Osteoblast (primary cell): ENCODE results near the gene LECT2. TPM values are rescaled to one million over a fixed set of nuclear protein-coding genes. Genes with fewer than 3 reads are reported as not detected.

Experiments
- DNase-seq: peaks from one replicate; pipeline ENCODE4 v3.0.0; 2011; ENCODE audit warnings: low spot score, mixed read lengths; ENCODE audit not compliant: insufficient read length; ENCODE audit errors: missing footprints
- H2AFZ ChIP-seq: 2 replicates; pipeline ENCODE4 v1.6.0; 2011; ENCODE audit warnings: mild to moderate bottlenecking, low read length
- H3K27ac ChIP-seq: 2 replicates; pipeline ENCODE4 v1.5.1; 2011; ENCODE audit warnings: mild to moderate bottlenecking, low read depth, low read length, moderate library complexity
- H3K27me3 ChIP-seq: 2 replicates; pipeline ENCODE4 v1.6.0; 2012; ENCODE audit warnings: mild to moderate bottlenecking, control low read depth, inconsistent platforms, low read length, moderate library complexity; ENCODE audit not compliant: insufficient read depth
- H3K36me3 ChIP-seq: 2 replicates; pipeline ENCODE4 v1.5.1; 2011; ENCODE audit warnings: mild to moderate bottlenecking, low read length, control low read depth, moderate library complexity; ENCODE audit not compliant: insufficient read depth
- H3K4me1 ChIP-seq: 2 replicates; pipeline ENCODE4 v1.5.1; 2011; ENCODE audit warnings: mild to moderate bottlenecking, low read length, control low read depth, moderate library complexity; ENCODE audit not compliant: insufficient read depth
- H3K4me2 ChIP-seq: 2 replicates; pipeline ENCODE4 v1.6.0; 2011; ENCODE audit warnings: mild to moderate bottlenecking, low read length; ENCODE audit not compliant: insufficient read depth
- H3K4me3 ChIP-seq: fragments of 200-600 bp; sonication (generic); 3 replicates; pipeline ENCODE4 v1.5.1; 2012; ENCODE audit warnings: mild to moderate bottlenecking, low read length, inconsistent platforms; ENCODE audit not compliant: insufficient read depth
- H3K79me2 ChIP-seq: 2 replicates; pipeline ENCODE4 v1.6.0; 2012; ENCODE audit warnings: mild to moderate bottlenecking, low read length, control low read depth, inconsistent platforms; ENCODE audit not compliant: insufficient read depth
- H3K9me3 ChIP-seq: 2 replicates; pipeline ENCODE4 v1.5.1; 2011; ENCODE audit warnings: low read depth, low read length, control low read depth
- H4K20me1 ChIP-seq: 2 replicates; pipeline ENCODE4 v1.6.0; 2012; ENCODE audit warnings: mild to moderate bottlenecking, low read length, control low read depth; ENCODE audit not compliant: insufficient read depth
- CTCF ChIP-seq: IDR thresholded peaks from 2 replicates; pipeline ENCODE4 v1.5.1; 2011; ENCODE audit warnings: mild to moderate bottlenecking, low read depth, low read length, moderate library complexity; ENCODE audit errors: extremely low read depth
- total RNA-seq: library from RNA; depleted of rRNA; stranded (reverse); fragments of >200 nt; gene quantifications from 2 replicates; pipeline ENCODE4 v1.2.3, GENCODE V29; 2012

Gene LECT2
- total RNA-seq, 1 donor = not detected

- no peak overlapping the region for H3K4me2 ChIP-seq
- no peak overlapping the region for H2AFZ ChIP-seq
- no peak overlapping the region for H3K27ac ChIP-seq
- H3K27me3 ChIP-seq = no peaks in the 10 kb centered on the region
- H3K79me2 ChIP-seq = no peaks in the 10 kb centered on the region
- peaks cover 33% of the 10 kb centered on the region for H3K4me1 ChIP-seq
- DNase-seq = peak; percentile 25
- H4K20me1 ChIP-seq = no peaks in the 10 kb centered on the region
- no peaks in the 10 kb centered on the region for H3K9me3 ChIP-seq
- H3K36me3 ChIP-seq = no peaks in the 10 kb centered on the region
- no peak for TF ChIP-seq CTCF
- H3K4me3 ChIP-seq = no peak overlapping the region
These were observed 21.4 kb upstream of the LECT2 start for GRCh38 chr5:135976216-135976615.

DNA sequence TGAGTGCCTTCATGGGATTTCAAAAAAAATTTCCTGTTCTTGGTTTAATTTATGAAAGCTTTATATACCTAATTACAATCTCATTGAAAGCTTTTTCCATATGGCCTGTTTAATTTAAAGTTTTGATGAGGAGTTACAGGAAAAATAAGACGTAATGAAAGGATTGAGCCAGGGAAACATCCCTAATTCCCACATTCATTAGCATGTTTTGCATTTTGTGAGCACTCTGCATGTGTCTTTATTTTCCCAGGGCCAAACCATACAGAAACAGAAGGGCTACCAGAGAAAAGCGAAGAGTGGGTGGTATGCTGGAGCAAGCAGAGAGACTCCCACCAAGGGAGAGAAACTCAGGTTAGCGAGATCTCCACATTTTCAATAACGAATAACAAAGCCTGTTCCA lies 20.3 kb upstream of the LECT2 start:
- H3K27ac ChIP-seq = no peak overlapping the region
- peaks cover 24% of the 10 kb centered on the region for H3K4me1 ChIP-seq
- no peak overlapping the region for H2AFZ ChIP-seq

GRCh38 chr5:135974021-135974600 lies 19.3 kb upstream of the LECT2 start:
- Histone ChIP-seq H3K4me2 (no peak overlapping the region), H4K20me1 (no peaks in the 10 kb centered on the region), H3K27ac (no peak overlapping the region), H3K27me3 (no peaks in the 10 kb centered on the region), H3K36me3 (no peaks in the 10 kb centered on the region), H3K4me3 (no peak overlapping the region), H3K9me3 (no peaks in the 10 kb centered on the region), H2AFZ (peak overlapping the region; percentile 19), H3K79me2 (no peaks in the 10 kb centered on the region), H3K4me1 (peaks cover 14% of the 10 kb centered on the region)
- no peak for TF ChIP-seq CTCF
- no peak for DNase-seq

More for the DNA sequence above, 20.3 kb upstream of the LECT2 start:
- no peak for TF ChIP-seq CTCF
- Histone ChIP-seq H4K20me1 (no peaks in the 10 kb centered on the region), H3K4me2 (no peak overlapping the region), H3K36me3 (no peaks in the 10 kb centered on the region), H3K79me2 (no peaks in the 10 kb centered on the region), H3K27me3 (no peaks in the 10 kb centered on the region), H3K9me3 (no peaks in the 10 kb centered on the region), H3K4me3 (no peak overlapping the region)
- no peak for DNase-seq

DNA sequence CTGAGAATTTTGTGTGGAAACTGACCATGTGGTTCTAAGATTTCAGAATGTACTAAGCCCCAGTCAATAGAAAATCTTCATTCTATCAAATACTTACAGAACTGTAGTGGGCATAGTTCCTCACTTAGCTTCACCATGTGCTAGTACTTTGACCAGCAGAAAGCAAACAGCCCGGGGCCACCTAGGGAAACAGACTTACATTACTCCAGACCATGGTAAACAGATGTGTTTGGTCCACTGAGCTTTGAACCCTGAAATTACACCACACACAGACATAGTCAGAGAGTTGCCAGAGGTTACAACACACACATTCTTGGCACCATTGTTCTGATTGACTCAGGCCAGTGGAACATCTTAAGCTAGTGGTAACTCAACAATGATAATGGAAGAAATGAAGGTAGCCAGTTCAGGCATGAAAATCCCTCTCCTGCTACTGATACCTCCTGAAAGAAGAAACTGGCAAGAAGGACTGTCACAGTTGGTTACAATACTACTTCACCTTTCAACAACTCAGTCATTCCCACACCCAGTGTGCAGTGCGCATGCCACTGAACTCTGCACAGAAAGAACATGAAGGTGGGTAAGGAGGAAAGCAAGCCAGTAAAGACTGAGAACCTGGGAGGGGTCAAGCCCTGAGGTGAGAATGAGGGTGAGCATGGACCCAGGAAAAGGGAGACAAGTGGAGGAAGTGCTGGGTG lies 18.7 kb upstream of the LECT2 start:
- Histone ChIP-seq H2AFZ (peak overlapping the region; percentile 19), H3K4me1 (peaks cover 14% of the 10 kb centered on the region), H3K27me3 (no peaks in the 10 kb centered on the region), H3K27ac (no peak overlapping the region), H3K79me2 (no peaks in the 10 kb centered on the region), H3K4me2 (no peak overlapping the region), H4K20me1 (no peaks in the 10 kb centered on the region), H3K9me3 (no peaks in the 10 kb centered on the region), H3K4me3 (no peak overlapping the region), H3K36me3 (no peaks in the 10 kb centered on the region)
- no peak for TF ChIP-seq CTCF
- DNase-seq = peak; percentile 21
